KMS-11 (cell line): ENCODE data around the gene PRDM16.

Experiments
- H2AFZ ChIP-seq: fragments of 200-600 bp; sonication (generic); 2 replicates; pipeline ENCODE4 v1.6.1; 2016; ENCODE audit warnings: antibody characterized with exemption, mixed run types, low read depth
- H3K27ac ChIP-seq: fragments of 200-600 bp; sonication (generic); 2 replicates; pipeline ENCODE4 v1.6.1; 2016; ENCODE audit warnings: mild to moderate bottlenecking, mixed run types
- H3K27me3 ChIP-seq: fragments of 200-600 bp; sonication (generic); 2 replicates; pipeline ENCODE4 v1.6.1; 2017; ENCODE audit warnings: mild to moderate bottlenecking, low read depth, mixed run types, moderate library complexity; ENCODE audit not compliant: insufficient read depth
- H3K36me3 ChIP-seq: fragments of 200-600 bp; sonication (generic); 2 replicates; pipeline ENCODE4 v1.6.1; 2017; ENCODE audit warnings: mild to moderate bottlenecking, mixed run types; ENCODE audit not compliant: insufficient read depth
- H3K4me1 ChIP-seq: fragments of 200-600 bp; sonication (generic); 2 replicates; pipeline ENCODE4 v1.6.1; 2016; ENCODE audit warnings: mild to moderate bottlenecking, low read depth, mixed run types; ENCODE audit not compliant: poor library complexity, severe bottlenecking
- H3K4me2 ChIP-seq: fragments of 200-600 bp; sonication (generic); 2 replicates; pipeline ENCODE4 v1.7.0; 2016; ENCODE audit warnings: mild to moderate bottlenecking, mixed run types
- H3K4me3 ChIP-seq: fragments of 200-600 bp; sonication (generic); IDR thresholded peaks from 2 replicates; pipeline ENCODE4 v1.6.1; 2017; ENCODE audit warnings: low read depth, low read length, mixed read lengths; ENCODE audit not compliant: insufficient read depth
- H3K79me2 ChIP-seq: fragments of 200-600 bp; sonication (generic); 2 replicates; pipeline ENCODE4 v1.6.1; 2016; ENCODE audit warnings: low read depth, mixed run types; ENCODE audit not compliant: insufficient read depth
- H3K9ac ChIP-seq: fragments of 200-600 bp; sonication (generic); 2 replicates; pipeline ENCODE4 v1.6.1; 2016; ENCODE audit warnings: mild to moderate bottlenecking, mixed run types
- H4K20me1 ChIP-seq: fragments of 200-600 bp; sonication (generic); 2 replicates; pipeline ENCODE4 v1.6.1; 2016; ENCODE audit warnings: mild to moderate bottlenecking, mixed run types; ENCODE audit not compliant: insufficient read depth
- TF ChIP-seq, protein P1 (sequence below): fragments of 200-600 bp; sonication (generic); conservative IDR thresholded peaks from 2 replicates; pipeline ENCODE4 v1.6.1; 2017; ENCODE audit warnings: low read depth, mild to moderate bottlenecking, antibody characterized with exemption, low read length, moderate library complexity, mixed read lengths

Gene PRDM16

GRCh38 chr1:3402258-3403010 is 333.4 kb downstream of the PRDM16 start:
- no peak overlapping the region for H3K4me3 ChIP-seq
- H2AFZ ChIP-seq, result no peak overlapping the region
- no peaks in the 10 kb centered on the region for H3K4me1 ChIP-seq
- TF ChIP-seq, protein P1, sequence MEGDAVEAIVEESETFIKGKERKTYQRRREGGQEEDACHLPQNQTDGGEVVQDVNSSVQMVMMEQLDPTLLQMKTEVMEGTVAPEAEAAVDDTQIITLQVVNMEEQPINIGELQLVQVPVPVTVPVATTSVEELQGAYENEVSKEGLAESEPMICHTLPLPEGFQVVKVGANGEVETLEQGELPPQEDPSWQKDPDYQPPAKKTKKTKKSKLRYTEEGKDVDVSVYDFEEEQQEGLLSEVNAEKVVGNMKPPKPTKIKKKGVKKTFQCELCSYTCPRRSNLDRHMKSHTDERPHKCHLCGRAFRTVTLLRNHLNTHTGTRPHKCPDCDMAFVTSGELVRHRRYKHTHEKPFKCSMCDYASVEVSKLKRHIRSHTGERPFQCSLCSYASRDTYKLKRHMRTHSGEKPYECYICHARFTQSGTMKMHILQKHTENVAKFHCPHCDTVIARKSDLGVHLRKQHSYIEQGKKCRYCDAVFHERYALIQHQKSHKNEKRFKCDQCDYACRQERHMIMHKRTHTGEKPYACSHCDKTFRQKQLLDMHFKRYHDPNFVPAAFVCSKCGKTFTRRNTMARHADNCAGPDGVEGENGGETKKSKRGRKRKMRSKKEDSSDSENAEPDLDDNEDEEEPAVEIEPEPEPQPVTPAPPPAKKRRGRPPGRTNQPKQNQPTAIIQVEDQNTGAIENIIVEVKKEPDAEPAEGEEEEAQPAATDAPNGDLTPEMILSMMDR, result no peak
- H3K9ac ChIP-seq, result no peak overlapping the region
- H4K20me1 ChIP-seq, result no peaks in the 10 kb centered on the region
- H3K4me2 ChIP-seq, result no peak overlapping the region
- H3K79me2 ChIP-seq, result no peaks in the 10 kb centered on the region
- no peak overlapping the region for H3K27ac ChIP-seq
- no peaks in the 10 kb centered on the region for H3K36me3 ChIP-seq
- H3K27me3 ChIP-seq, result peaks cover 80% of the 10 kb centered on the region

- no peaks in the 10 kb centered on the region for H4K20me1 ChIP-seq
- no peaks in the 10 kb centered on the region for H3K36me3 ChIP-seq
- TF ChIP-seq, protein P1, result no peak
- H3K4me2 ChIP-seq, result no peak overlapping the region
- H3K27ac ChIP-seq, result no peak overlapping the region
- H3K79me2 ChIP-seq, result no peaks in the 10 kb centered on the region
- no peak overlapping the region for H3K4me3 ChIP-seq
- no peak overlapping the region for H2AFZ ChIP-seq
- H3K4me1 ChIP-seq, result no peaks in the 10 kb centered on the region
- no peak overlapping the region for H3K9ac ChIP-seq
- H3K27me3 ChIP-seq, result peaks cover 80% of the 10 kb centered on the region
Observed at GRCh38 chr1:3403011-3403345, 334.0 kb downstream of the PRDM16 start.

DNA sequence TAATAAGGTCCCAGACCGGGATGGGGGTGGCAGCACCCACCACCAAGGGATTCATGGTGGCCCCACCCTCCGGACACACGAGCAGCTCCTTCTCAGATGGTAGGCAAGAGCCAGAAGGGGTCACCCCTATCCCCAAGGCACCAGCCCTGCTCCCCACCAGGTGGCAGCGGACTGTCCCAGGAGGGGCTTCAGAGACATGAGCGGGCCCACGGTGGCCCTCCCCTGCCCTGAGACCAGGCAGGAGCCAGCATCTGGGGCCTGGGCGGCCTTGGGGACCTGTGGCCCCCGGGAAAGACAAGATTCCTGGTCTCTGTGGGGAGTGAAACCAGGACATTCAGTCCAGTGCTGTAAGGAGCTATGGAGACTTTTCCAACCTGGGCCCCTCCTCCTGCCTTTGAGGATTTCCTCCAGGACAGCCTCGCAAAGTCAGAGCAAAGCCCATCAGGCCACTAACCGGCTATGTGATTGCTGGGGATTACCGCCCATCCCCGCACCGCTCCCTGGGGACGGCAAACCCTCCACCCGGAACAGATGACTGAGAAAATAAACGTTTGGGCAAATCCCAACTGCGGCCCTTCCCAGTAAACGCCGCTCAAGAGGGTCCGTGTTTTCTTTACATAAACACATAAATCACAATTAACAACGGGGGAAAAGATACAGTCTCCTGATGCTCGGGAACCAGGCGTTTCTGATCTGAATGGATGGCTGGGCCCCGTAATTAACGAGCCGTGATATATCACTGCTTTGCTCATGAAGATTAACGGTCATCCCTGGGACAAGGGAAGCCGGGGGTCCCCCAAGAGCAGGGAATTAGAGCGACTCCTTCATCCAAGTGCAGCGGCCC is 334.6 kb downstream of the PRDM16 start:
- Histone ChIP-seq H3K4me2 (no peak overlapping the region), H3K4me1 (no peaks in the 10 kb centered on the region), H3K36me3 (no peaks in the 10 kb centered on the region), H3K9ac (no peak overlapping the region), H3K27me3 (peaks cover 78% of the 10 kb centered on the region), H3K27ac (no peak overlapping the region), H3K79me2 (no peaks in the 10 kb centered on the region), H4K20me1 (no peaks in the 10 kb centered on the region), H3K4me3 (no peak overlapping the region), H2AFZ (no peak overlapping the region)
- TF ChIP-seq, protein P1, result no peak

- no peaks in the 10 kb centered on the region for H3K4me1 ChIP-seq
- H4K20me1 ChIP-seq, result no peaks in the 10 kb centered on the region
- H3K4me3 ChIP-seq, result no peak overlapping the region
- H3K36me3 ChIP-seq, result no peaks in the 10 kb centered on the region
- H3K4me2 ChIP-seq, result no peak overlapping the region
- H3K27me3 ChIP-seq, result peaks cover 71% of the 10 kb centered on the region
- H3K79me2 ChIP-seq, result no peaks in the 10 kb centered on the region
- H3K27ac ChIP-seq, result no peak overlapping the region
- H3K9ac ChIP-seq, result no peak overlapping the region
- no peak overlapping the region for H2AFZ ChIP-seq
- TF ChIP-seq, protein P1, result no peak
Observed at GRCh38 chr1:3404301-3404700, 335.3 kb downstream of the PRDM16 start.
